Stomach (tissue), 9 donors: ENCODE results near the gene NMUR2. TPM values are rescaled to one million over a fixed set of nuclear protein-coding genes. Genes with fewer than 3 reads are reported as not detected.

Experiments used
- DNase-seq, 2 donors: peaks; one replicate each; pipeline versions ENCODE4 v3.0.0 to v3.0.0-alpha.2; 2013 to 2019
- H3K27ac ChIP-seq, 5 donors: fragments of 200-600 bp in 4 of 5; sonication (generic) in 4 of 5; one replicate each; pipeline ENCODE4 v1.5.1; 2013 to 2019; ENCODE audit warnings: mild to moderate bottlenecking in 1 of 5, moderate library complexity in 1 of 5
- H3K27me3 ChIP-seq, 3 donors: fragments of 200-600 bp; sonication (generic); one replicate each; pipeline ENCODE4 v1.5.1; 2017 to 2019; ENCODE audit warnings: mixed run types in 1 of 3
- H3K36me3 ChIP-seq, 4 donors: fragments of 200-600 bp; sonication (generic); 1 replicate in 3 of 4; 2 replicates in 1 of 4; pipeline ENCODE4 v1.5.1; 2016 to 2019
- H3K4me1 ChIP-seq, 4 donors: fragments of 200-600 bp; sonication (generic); one replicate each; pipeline ENCODE4 v1.5.1; 2016 to 2019
- H3K4me3 ChIP-seq, 4 donors: fragments of 200-600 bp; sonication (generic) in 3 of 4; one replicate each; pipeline ENCODE4 v1.5.1; 2016 to 2019; ENCODE audit warnings: mild to moderate bottlenecking in 1 of 4
- H3K9me3 ChIP-seq, 4 donors: fragments of 200-600 bp; sonication (generic); one replicate each; pipeline ENCODE4 v1.5.1; 2016 to 2019
- CTCF ChIP-seq, 7 experiments: fragments of 450-650 bp in 4 of 7; fragments of 200-600 bp in 3 of 7; sonication (generic) in 3 of 7; IDR thresholded peaks; one replicate each; pipeline ENCODE4 v1.5.1; 2016 to 2019; ENCODE audit warnings: antibody characterized with exemption in 7 of 7, control low read depth in 2 of 7, mild to moderate bottlenecking in 1 of 7
- EP300 ChIP-seq: sonication (generic); formaldehyde crosslinking; IDR thresholded peaks from one replicate; pipeline ENCODE4 v1.6.1; 2017; ENCODE audit warnings: antibody characterized with exemption
- POLR2A ChIP-seq, 4 donors: fragments of 450-650 bp; IDR thresholded peaks; one replicate each; pipeline ENCODE4 v1.6.1; 2016; ENCODE audit warnings: antibody characterized with exemption in 4 of 4, control low read depth in 2 of 4, mild to moderate bottlenecking in 1 of 4, moderate library complexity in 1 of 4
- POLR2AphosphoS5 ChIP-seq, 3 donors: sonication (generic); formaldehyde crosslinking; IDR thresholded peaks; one replicate each; pipeline ENCODE4 v1.6.1; 2016; ENCODE audit warnings: antibody characterized with exemption in 3 of 3
- WGBS, 5 donors: extraction: QIAGEN DNeasy Blood & Tissue Kit in 3 of 5; methylation state at CpG; one replicate each; pipeline versions ENCODE4 v1.1.5 to v1.1.7; 2013 to 2018; 5-methylcytosine and 5-hydroxymethylcytosine counted together
- intact Hi-C: fragments of 100-400 bp; cut with DNase I; formaldehyde crosslinking; loops from one replicate; pipeline ENCODE4 v1.15.1; 2023; ENCODE audit warnings: low total_unique reads
- polyA plus RNA-seq, 3 donors: library from polyadenylated mRNA; stranded (reverse); fragments of 200-250 nt; gene quantifications; one replicate each; pipeline ENCODE4 v1.2.3, GENCODE V29; 2013
- total RNA-seq, 5 donors: library from RNA; depleted of rRNA; stranded (reverse); fragments of >200 nt; gene quantifications; one replicate each; pipeline versions ENCODE4 v1.1.0 to v1.2.3, GENCODE V29; 2014 to 2016
- donor health status: healthy with polysubstance abuse.
- donor health status: Bipolar disorder and iron deficiency.
- donor health status: healthy.

NMUR2 gene
- total and polyA plus RNA-seq, 8 donors = 0.37 TPM; not detected in 7

GRCh38 chr5:152412129-152412528, 7.0 kb upstream of the NMUR2 start:
- TF ChIP-seq CTCF (IDR thresholded peaks at IDR 0.05) (no peak), POLR2AphosphoS5 (IDR thresholded peaks at IDR 0.05) (no peak), EP300 (no peak), POLR2A (IDR thresholded peaks at IDR 0.05) (no peak)
- Histone ChIP-seq H3K4me3 (no peak overlapping the region), H3K9me3 (peaks cover 0 to 5% (median 0%) of the 10 kb centered on the region in 4 donors), H3K27me3 (no peaks in the 10 kb centered on the region), H3K27ac (no peak overlapping the region), H3K36me3 (no peaks in the 10 kb centered on the region), H3K4me1 (no peaks in the 10 kb centered on the region)
- intact Hi-C loops = no loop called here
- DNase-seq = no peak
- 84 to 92% (median 88%) methylated on average over 1 of the region's 1 CpG for WGBS, 5 donors

- Histone ChIP-seq H3K27me3 (no peaks in the 10 kb centered on the region), H3K4me3 (no peak overlapping the region), H3K27ac (no peak overlapping the region), H3K36me3 (no peaks in the 10 kb centered on the region), H3K4me1 (no peaks in the 10 kb centered on the region), H3K9me3 (peaks cover 0 to 5% (median 0%) of the 10 kb centered on the region in 4 donors)
- no peak for DNase-seq
- no peak for TF ChIP-seq CTCF (IDR thresholded peaks at IDR 0.05)
- no peak for TF ChIP-seq EP300
- TF ChIP-seq POLR2AphosphoS5 (IDR thresholded peaks at IDR 0.05) = no peak
- TF ChIP-seq POLR2A (IDR thresholded peaks at IDR 0.05) = no peak
- WGBS, 5 donors = 77 to 94% (median 83%) methylated on average over 1 of the region's 1 CpG
- intact Hi-C loops = no loop called here
Measured at GRCh38 chr5:152406082-152406481, 1.0 kb upstream of the NMUR2 start.

GRCh38 chr5:152404494-152404893, 585 bp downstream of the NMUR2 start:
- no peaks in the 10 kb centered on the region for H3K36me3 ChIP-seq
- intact Hi-C loops = no loop called here
- H3K4me3 ChIP-seq = no peak overlapping the region
- H3K4me1 ChIP-seq = no peaks in the 10 kb centered on the region
- 89 to 98% (median 94%) methylated on average over 23 of the region's 23 CpGs for WGBS, 5 donors
- no peak overlapping the region for H3K27ac ChIP-seq
- H3K27me3 ChIP-seq = no peaks in the 10 kb centered on the region
- DNase-seq = no peak
- peaks cover 0 to 5% (median 0%) of the 10 kb centered on the region in 4 donors for H3K9me3 ChIP-seq
- TF ChIP-seq CTCF (IDR thresholded peaks at IDR 0.05) (no peak), POLR2AphosphoS5 (IDR thresholded peaks at IDR 0.05) (no peak), EP300 (no peak), POLR2A (IDR thresholded peaks at IDR 0.05) (no peak)

GRCh38 chr5:152403046-152403445, 2.0 kb downstream of the NMUR2 start:
- no peak overlapping the region for H3K4me3 ChIP-seq
- intact Hi-C loops = no loop called here
- TF ChIP-seq EP300 (no peak), POLR2AphosphoS5 (IDR thresholded peaks at IDR 0.05) (no peak), POLR2A (IDR thresholded peaks at IDR 0.05) (no peak), CTCF (IDR thresholded peaks at IDR 0.05) (no peak)
- H3K27ac ChIP-seq = no peak overlapping the region
- H3K27me3 ChIP-seq = no peaks in the 10 kb centered on the region
- H3K4me1 ChIP-seq = no peaks in the 10 kb centered on the region
- 54 to 68% (median 61%) methylated on average over 2 of the region's 2 CpGs for WGBS, 5 donors
- H3K9me3 ChIP-seq = no peaks in the 10 kb centered on the region
- no peak for DNase-seq
- H3K36me3 ChIP-seq = no peaks in the 10 kb centered on the region
